ENCODE results near the gene ANXA8.
"Not testable (repeated sequence)": the region's sequence is repeated elsewhere in the genome, so short reads cannot be mapped to it uniquely, and the experiment has no call there.

The ANXA8 gene

GRCh38 chr10:47462577-47463358, 21.1 kb downstream of the ANXA8 start:
- not testable (repeated sequence) for DNase-seq

GRCh38 chr10:47461261-47461687, 22.6 kb downstream of the ANXA8 start:
- DNase-seq = peak; percentile 56

- DNase-seq = no peak
Observed at GRCh38 chr10:47458466-47459154, 25.3 kb downstream of the ANXA8 start.

- no peak for DNase-seq
Observed at GRCh38 chr10:47457826-47458225, 26.1 kb downstream of the ANXA8 start.

- DNase-seq = no peak
Observed at GRCh38 chr10:47457528-47457820, 26.4 kb downstream of the ANXA8 start.

GRCh38 chr10:47456794-47457527, 27.0 kb downstream of the ANXA8 start:
- DNase-seq = no peak

- no peak for DNase-seq
Observed at GRCh38 chr10:47456079-47456785, 27.7 kb downstream of the ANXA8 start.

GRCh38 chr10:47455350-47456078, 28.4 kb downstream of the ANXA8 start:
- DNase-seq = not testable (repeated sequence)

- no peak for DNase-seq
Observed at GRCh38 chr10:47454780-47455058, 29.2 kb downstream of the ANXA8 start.

- no peak for DNase-seq
Observed at GRCh38 chr10:47454008-47454779, 29.7 kb downstream of the ANXA8 start.

- no peak for DNase-seq
Observed at GRCh38 chr10:47453141-47454007, 30.5 kb downstream of the ANXA8 start.

GRCh38 chr10:47452495-47453140, 31.3 kb downstream of the ANXA8 start:
- DNase-seq = no peak

GRCh38 chr10:47451998-47452494, 31.9 kb downstream of the ANXA8 start:
- DNase-seq = no peak

GRCh38 chr10:47451273-47451997, 32.5 kb downstream of the ANXA8 start:
- DNase-seq = no peak

GRCh38 chr10:47450442-47450841, 33.5 kb downstream of the ANXA8 start:
- DNase-seq = no peak

- no peak for DNase-seq
Observed at GRCh38 chr10:47449979-47450378, 33.9 kb downstream of the ANXA8 start.

- no peak for DNase-seq
Observed at GRCh38 chr10:47449102-47449978, 34.6 kb downstream of the ANXA8 start.

GRCh38 chr10:47447705-47448104, 36.2 kb downstream of the ANXA8 start:
- no peak for DNase-seq

Data from kidney glomerular epithelial cell (primary cell).